GM12891 (cell line): ENCODE data around the gene ASPG.

Experiments used
- PAX5 ChIP-seq: IDR thresholded peaks from 2 replicates; pipeline ENCODE4 v1.6.1; 2011; ENCODE audit warnings: low read length, moderate library complexity, mild to moderate bottlenecking; ENCODE audit not compliant: insufficient read depth, severe bottlenecking
- POLR2A ChIP-seq: IDR thresholded peaks from 2 replicates; pipeline ENCODE4 v1.6.1; 2011; ENCODE audit warnings: low read depth, low read length, control low read depth
- POLR2AphosphoS5 ChIP-seq: IDR thresholded peaks from 2 replicates; pipeline ENCODE4 v1.6.1; 2011; ENCODE audit warnings: low read depth, low read length, control low read depth
- POU2F2 ChIP-seq: IDR thresholded peaks from 2 replicates; pipeline ENCODE4 v1.6.1; 2011; ENCODE audit warnings: low read depth, mild to moderate bottlenecking, control low read depth, low read length, moderate library complexity
- SPI1 ChIP-seq: IDR thresholded peaks from 2 replicates; pipeline ENCODE4 v1.6.1; 2011; ENCODE audit warnings: low read depth, low read length, control low read depth
- TAF1 ChIP-seq: IDR thresholded peaks from 2 replicates; pipeline ENCODE4 v1.6.1; 2011; ENCODE audit warnings: low read depth, low read length, control low read depth

DNA sequence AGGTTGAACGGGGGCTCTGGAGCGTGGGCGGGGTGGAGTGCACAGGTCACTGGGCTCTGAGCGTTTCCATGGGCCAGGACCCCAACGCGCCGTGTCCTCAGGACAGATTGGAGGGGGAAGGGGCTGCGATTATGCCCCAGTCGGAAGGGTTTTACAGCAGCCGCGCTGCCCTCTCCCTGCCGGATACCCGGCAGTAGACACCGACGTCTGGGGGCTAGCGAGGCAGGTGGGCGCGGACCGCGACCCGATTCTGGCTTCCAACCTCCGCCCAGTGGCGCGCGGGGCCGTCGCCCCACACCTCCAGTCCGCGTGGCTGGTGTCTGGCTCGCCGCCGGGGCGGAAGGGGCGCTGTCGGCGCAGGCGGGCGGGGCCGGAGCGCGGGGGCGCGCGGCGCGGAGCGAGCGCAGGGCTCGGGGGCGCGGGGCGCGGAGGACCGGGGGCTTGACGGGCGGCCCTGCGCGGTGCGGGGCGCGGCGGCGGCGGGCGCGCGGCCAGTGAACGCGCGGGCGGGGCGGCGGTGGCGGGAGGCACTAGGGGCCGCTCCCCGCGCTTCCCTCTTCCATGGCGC lies 50.5 kb downstream of the ASPG start:
- TF ChIP-seq TAF1, result no peak
- TF ChIP-seq POLR2A, result no peak
- no peak for TF ChIP-seq POLR2AphosphoS5
- no peak for TF ChIP-seq POU2F2
- TF ChIP-seq PAX5, result no peak
- no peak for TF ChIP-seq SPI1
